Fibroblast of lung (primary cell): Measurements from ENCODE around the gene CUBN. TPM values are rescaled to one million over a fixed set of nuclear protein-coding genes. Genes with fewer than 3 reads are reported as not detected.
A peak's percentile ranks its signal among the peaks of the same experiment; 100 is the strongest.

Source experiments
- DNase-seq, 2 donors: peaks; one replicate each; pipeline versions ENCODE4 v3.0.0 to v3.0.0-alpha.2; 2010; ENCODE audit warnings: low read depth in 2 of 2
- H2AFZ ChIP-seq: 2 replicates; pipeline ENCODE4 v1.5.1; 2012; ENCODE audit warnings: low read length, control low read depth, inconsistent platforms
- H3K27ac ChIP-seq: 2 replicates; pipeline ENCODE4 v1.5.1; 2011; ENCODE audit warnings: low read length, control low read depth; ENCODE audit not compliant: insufficient read depth
- H3K27me3 ChIP-seq: 2 replicates; pipeline ENCODE4 v1.5.1; 2011; ENCODE audit warnings: mild to moderate bottlenecking, low read length; ENCODE audit not compliant: control insufficient read depth, insufficient read depth
- H3K36me3 ChIP-seq: 2 replicates; pipeline ENCODE4 v1.5.1; 2011; ENCODE audit warnings: low read length; ENCODE audit not compliant: control insufficient read depth, insufficient read depth
- H3K4me1 ChIP-seq: 2 replicates; pipeline ENCODE4 v1.5.1; 2011; ENCODE audit warnings: low read length; ENCODE audit not compliant: control insufficient read depth, insufficient read depth; ENCODE audit errors: extremely low read depth
- H3K4me2 ChIP-seq: 2 replicates; pipeline ENCODE4 v1.5.1; 2011; ENCODE audit warnings: low read length, control low read depth; ENCODE audit not compliant: insufficient read depth; ENCODE audit errors: extremely low read depth
- H3K4me3 ChIP-seq, 4 experiments: fragments of 200-600 bp in 1 of 4; sonication (generic) in 1 of 4; replicated peaks in 1 of 4; 2 replicates each; pipeline ENCODE4 v1.5.1; 2011 to 2016; ENCODE audit warnings: low read length in 4 of 4, low read depth in 3 of 4, mild to moderate bottlenecking in 3 of 4, control low read depth in 2 of 4, inconsistent platforms in 1 of 4, mixed read lengths in 1 of 4; ENCODE audit not compliant: insufficient read depth in 1 of 4; ENCODE audit errors: control extremely low read depth in 1 of 4
- H3K79me2 ChIP-seq: 2 replicates; pipeline ENCODE4 v1.5.1; 2012; ENCODE audit warnings: mild to moderate bottlenecking, low read length, inconsistent platforms; ENCODE audit not compliant: control insufficient read depth, insufficient read depth
- H3K9ac ChIP-seq: 2 replicates; pipeline ENCODE4 v1.5.1; 2011; ENCODE audit warnings: mild to moderate bottlenecking, low read length, control low read depth; ENCODE audit not compliant: insufficient read depth
- H3K9me3 ChIP-seq: 2 replicates; pipeline ENCODE4 v1.5.1; 2012; ENCODE audit warnings: low read depth, low read length; ENCODE audit not compliant: control insufficient read depth, insufficient read depth
- H4K20me1 ChIP-seq: 2 replicates; pipeline ENCODE4 v1.5.1; 2011; ENCODE audit warnings: low read length; ENCODE audit not compliant: control insufficient read depth, insufficient read depth; ENCODE audit errors: extremely low read depth
- CTCF ChIP-seq, 2 donors: IDR thresholded peaks in 1 of 2; conservative IDR thresholded peaks in 1 of 2; 1 replicate in 1 of 2; 2 replicates in 1 of 2; pipeline ENCODE4 v1.5.1; 2011 to 2012; ENCODE audit warnings: low read length in 2 of 2, control low read depth in 1 of 2, inconsistent platforms in 1 of 2, low read depth in 1 of 2, mild to moderate bottlenecking in 1 of 2
- EZH2 ChIP-seq: IDR thresholded peaks from 2 replicates; pipeline ENCODE4 v1.5.1; 2012; ENCODE audit warnings: low read length, control low read depth, mild to moderate bottlenecking; ENCODE audit errors: missing control alignments
- polyA plus RNA-seq, 2 donors: library from polyadenylated mRNA; depleted of rRNA in 1 of 2; stranded (reverse) in 1 of 2; unstranded in 1 of 2; fragments of >200 nt; gene quantifications; 2 replicates each; pipeline ENCODE4 v1.2.1, GENCODE V29; 2011 to 2012; ENCODE audit warnings: missing spikeins in 1 of 2
- total RNA-seq: library from RNA; depleted of rRNA; stranded (reverse); fragments of >200 nt; gene quantifications from 2 replicates; pipeline ENCODE4 v1.2.1, GENCODE V29; 2014

The CUBN gene
- total and polyA plus RNA-seq, 2 donors (not counting 1 experiment from before 2014, with no cell fraction given) = 1.3 to 1.5 TPM

GRCh38 chr10:16944986-16945385 is 184.6 kb downstream of the CUBN start:
- H3K27me3 ChIP-seq = no peaks in the 10 kb centered on the region
- DNase-seq = no peak
- no peak overlapping the region for H2AFZ ChIP-seq
- no peak overlapping the region for H3K4me3 ChIP-seq
- H4K20me1 ChIP-seq = no peaks in the 10 kb centered on the region
- TF ChIP-seq CTCF (conservative IDR thresholded peaks at IDR 0.05 in 1 of 2, IDR thresholded peaks at IDR 0.05 in 1 of 2; ENCODE audit: low read depth in 1 of 2, low read length in 2 of 2) = no peak
- TF ChIP-seq EZH2 = no peak
- peaks cover 15% of the 10 kb centered on the region for H3K4me1 ChIP-seq
- no peak overlapping the region for H3K9ac ChIP-seq
- H3K4me2 ChIP-seq = peak overlapping the region; percentile 1
- no peaks in the 10 kb centered on the region for H3K9me3 ChIP-seq
- peak overlapping the region; percentile 53 for H3K27ac ChIP-seq
- no peaks in the 10 kb centered on the region for H3K79me2 ChIP-seq
- no peaks in the 10 kb centered on the region for H3K36me3 ChIP-seq

GRCh38 chr10:16944402-16944801 is 185.2 kb downstream of the CUBN start:
- TF ChIP-seq CTCF (conservative IDR thresholded peaks at IDR 0.05 in 1 of 2, IDR thresholded peaks at IDR 0.05 in 1 of 2; ENCODE audit: low read depth in 1 of 2, low read length in 2 of 2) (no peak), EZH2 (no peak)
- Histone ChIP-seq H3K79me2 (no peaks in the 10 kb centered on the region), H3K27ac (peak overlapping the region; percentile 53), H2AFZ (peak overlapping the region; percentile 14), H3K36me3 (no peaks in the 10 kb centered on the region), H3K27me3 (no peaks in the 10 kb centered on the region), H3K9ac (peak overlapping the region; percentile 20), H3K4me1 (peaks cover 12% of the 10 kb centered on the region), H4K20me1 (no peaks in the 10 kb centered on the region), H3K4me3 (no peak overlapping the region), H3K9me3 (no peaks in the 10 kb centered on the region), H3K4me2 (peak overlapping the region; percentile 1)
- peak; percentile 76 to 78 for DNase-seq

- Histone ChIP-seq H4K20me1 (no peaks in the 10 kb centered on the region), H3K4me3 (no peak overlapping the region), H3K9ac (no peak overlapping the region), H3K9me3 (no peaks in the 10 kb centered on the region), H3K27me3 (no peaks in the 10 kb centered on the region), H3K27ac (no peak overlapping the region), H2AFZ (no peak overlapping the region), H3K4me1 (peaks cover 12% of the 10 kb centered on the region), H3K36me3 (no peaks in the 10 kb centered on the region), H3K4me2 (peak overlapping the region; percentile 4), H3K79me2 (no peaks in the 10 kb centered on the region)
- TF ChIP-seq EZH2 (no peak), CTCF (conservative IDR thresholded peaks at IDR 0.05 in 1 of 2, IDR thresholded peaks at IDR 0.05 in 1 of 2; ENCODE audit: low read depth in 1 of 2, low read length in 2 of 2) (no peak)
- peak; percentile 32 to 33 for DNase-seq
Observed at GRCh38 chr10:16943295-16944285, 186.0 kb downstream of the CUBN start.
